IMR-90 (cell line): ENCODE results near the gene THSD7B. TPM values are rescaled to one million over a fixed set of nuclear protein-coding genes. Genes with fewer than 3 reads are reported as not detected.

Experiments
- ATAC-seq: fragments of 200-7000 bp; cut with Tn5 transposase; 2 replicates; pipeline ENCODE4 v1.9.1; 2020; ENCODE audit warnings: low read depth, mild to moderate bottlenecking, moderate library complexity
- BruUV-seq: library from RNA; stranded (reverse); fragments of 400-500 nt; replicated peaks from 2 replicates; lab custom pipeline; 2021; lab: Mats Ljungman, UMichigan
- CTCF ChIA-PET: fragments of 300-600 bp; formaldehyde crosslinking; extraction: SDS; loops from one replicate; lab custom pipeline; 2021; ENCODE audit warnings: antibody characterized with exemption; lab: Yijun Ruan, JAX
- POLR2A ChIA-PET: fragments of 300-600 bp; sonication (Branson Sonifier 250); formaldehyde crosslinking; loops from one replicate; lab custom pipeline; 2022; ENCODE audit warnings: antibody characterized with exemption; ENCODE audit not compliant: unreplicated experiment; lab: Charles Lee
- DNase-seq: peaks from one replicate; pipeline ENCODE4 v3.0.0; 2013
- H2AFZ ChIP-seq: replicated peaks from 2 replicates; pipeline ENCODE3; 2013; ENCODE audit warnings: low read length, mild to moderate bottlenecking; ENCODE audit not compliant: poor library complexity
- H2AK5ac ChIP-seq: 2 replicates; pipeline ENCODE4 v1.6.1; 2013; ENCODE audit warnings: low read depth, low read length, inconsistent platforms
- H2AK9ac ChIP-seq: replicated peaks from 2 replicates; pipeline ENCODE3; 2013; ENCODE audit warnings: mild to moderate bottlenecking, low read depth, low read length, moderate library complexity; ENCODE audit not compliant: poor library complexity
- H2BK120ac ChIP-seq: 2 replicates; pipeline ENCODE4 v1.6.1; 2013; ENCODE audit warnings: low read depth, low read length, inconsistent platforms
- H2BK15ac ChIP-seq: 3 replicates; pipeline ENCODE4 v1.6.1; 2013; ENCODE audit warnings: low read depth, low read length, inconsistent platforms
- H2BK20ac ChIP-seq: 2 replicates; pipeline ENCODE4 v1.6.1; 2013; ENCODE audit warnings: low read depth, mild to moderate bottlenecking, inconsistent platforms, low read length, moderate library complexity
- H2BK5ac ChIP-seq: 2 replicates; pipeline ENCODE4 v1.6.1; 2013; ENCODE audit warnings: mild to moderate bottlenecking, low read depth, low read length, inconsistent platforms; ENCODE audit not compliant: poor library complexity, severe bottlenecking
- H3K14ac ChIP-seq: replicated peaks from 2 replicates; pipeline ENCODE4 v1.6.1; 2013; ENCODE audit warnings: low read depth, low read length, inconsistent platforms
- H3K18ac ChIP-seq: 2 replicates; pipeline ENCODE4 v1.6.1; 2013; ENCODE audit warnings: low read depth, low read length, control low read depth
- H3K23ac ChIP-seq: 2 replicates; pipeline ENCODE4 v1.6.1; 2013; ENCODE audit warnings: low read depth, low read length, inconsistent platforms
- H3K27ac ChIP-seq: 2 replicates; pipeline ENCODE4 v1.5.1; 2013; ENCODE audit warnings: mild to moderate bottlenecking, control low read depth, low read length; ENCODE audit not compliant: insufficient read depth
- H3K27me3 ChIP-seq: 2 replicates; pipeline ENCODE4 v1.6.1; 2013; ENCODE audit warnings: low read length; ENCODE audit not compliant: control insufficient read depth, insufficient read depth
- H3K36me3 ChIP-seq: 2 replicates; pipeline ENCODE4 v1.6.1; 2013; ENCODE audit warnings: low read length, mixed read lengths; ENCODE audit not compliant: control insufficient read depth, insufficient read depth
- H3K4ac ChIP-seq: 2 replicates; pipeline ENCODE4 v1.6.1; 2013; ENCODE audit warnings: low read depth, low read length, inconsistent platforms
- H3K4me1 ChIP-seq: 2 replicates; pipeline ENCODE4 v1.6.1; 2013; ENCODE audit warnings: low read length, mixed read lengths; ENCODE audit not compliant: control insufficient read depth, insufficient read depth
- H3K4me2 ChIP-seq: 2 replicates; pipeline ENCODE4 v1.6.1; 2013; ENCODE audit warnings: low read depth, mild to moderate bottlenecking, control low read depth, low read length, moderate library complexity
- H3K4me3 ChIP-seq: 2 replicates; pipeline ENCODE4 v1.5.1; 2013; ENCODE audit warnings: low read depth, mild to moderate bottlenecking, control low read depth, low read length, moderate library complexity; ENCODE audit not compliant: insufficient read depth
- H3K56ac ChIP-seq: 2 replicates; pipeline ENCODE4 v1.6.1; 2013; ENCODE audit warnings: low read length, inconsistent platforms; ENCODE audit not compliant: insufficient read depth; ENCODE audit errors: extremely low read depth
- H3K79me1 ChIP-seq, 2 experiments: 2 replicates each; pipeline ENCODE4 v1.6.1; 2013; ENCODE audit warnings: low read length in 2 of 2, inconsistent platforms in 1 of 2, low read depth in 1 of 2
- H3K9ac ChIP-seq: 2 replicates; pipeline ENCODE4 v1.6.1; 2013; ENCODE audit warnings: low read depth, low read length, control low read depth
- H3K9me1 ChIP-seq: 2 replicates; pipeline ENCODE4 v1.6.1; 2013; ENCODE audit warnings: low read length, inconsistent platforms; ENCODE audit not compliant: insufficient read depth
- H3K9me3 ChIP-seq: 2 replicates; pipeline ENCODE4 v1.6.1; 2013; ENCODE audit warnings: low read length; ENCODE audit not compliant: control insufficient read depth, insufficient read depth
- H4K20me1 ChIP-seq: 2 replicates; pipeline ENCODE4 v1.6.1; 2013; ENCODE audit warnings: low read length, inconsistent platforms; ENCODE audit not compliant: insufficient read depth
- H4K5ac ChIP-seq: 2 replicates; pipeline ENCODE4 v1.6.1; 2013; ENCODE audit warnings: mild to moderate bottlenecking, low read depth, low read length, control low read depth
- H4K8ac ChIP-seq, 2 experiments: 2 replicates each; pipeline ENCODE4 v1.6.1; 2013; ENCODE audit warnings: low read depth in 2 of 2, low read length in 2 of 2, control low read depth in 1 of 2, inconsistent platforms in 1 of 2
- H4K91ac ChIP-seq: 2 replicates; pipeline ENCODE4 v1.6.1; 2013; ENCODE audit warnings: low read depth, low read length, inconsistent platforms; ENCODE audit not compliant: insufficient read depth
- BHLHE40 ChIP-seq: fragments of 150-350 bp; IDR thresholded peaks from 2 replicates; pipeline ENCODE4 v1.6.1; 2016; ENCODE audit warnings: mild to moderate bottlenecking, low read depth, low read length
- FOS ChIP-seq: fragments of 150-350 bp; IDR thresholded peaks from 2 replicates; pipeline ENCODE4 v1.6.1; 2016; ENCODE audit warnings: low read depth, low read length
- POLR2A ChIP-seq: IDR thresholded peaks from 2 replicates; pipeline ENCODE4 v1.6.1; 2012; ENCODE audit warnings: mild to moderate bottlenecking, low read depth, low read length
- SMC3 ChIP-seq: fragments of 150-350 bp; IDR thresholded peaks from 2 replicates; pipeline ENCODE4 v1.6.1; 2016; ENCODE audit warnings: low read depth, mild to moderate bottlenecking, antibody characterized with exemption, low read length, moderate library complexity
- WGBS, 2 experiments: methylation state at CpG; one replicate each; pipeline versions ENCODE4 v1.1.5 to v1.1.7; 2013; ENCODE audit warnings: missing lambda C conversion rate in 2 of 2; ENCODE audit not compliant: insufficient read length in 1 of 2; ENCODE audit errors: extremely low coverage in 2 of 2; 5-methylcytosine and 5-hydroxymethylcytosine counted together
- dilution Hi-C: fragments of 300-500 bp; cut with HindIII; formaldehyde crosslinking; loops from one replicate; pipeline ENCODE4 v1.14.3; 2018; ENCODE audit warnings: low sequenced_read_pairs; ENCODE audit not compliant: unreplicated experiment
- in situ Hi-C: fragments of 300-500 bp; cut with MboI; formaldehyde crosslinking; loops from 3 replicates; pipeline ENCODE4 v1.14.3; 2019; ENCODE audit warnings: low sequenced_read_pairs, inconsistent platforms, mixed read lengths
- intact Hi-C: fragments of 100-400 bp; cut with micrococcal nuclease; formaldehyde crosslinking; loops from 2 replicates; pipeline ENCODE4 v1.10.0; 2022
- polyA plus RNA-seq, 3 experiments: library from polyadenylated mRNA; depleted of rRNA; stranded (reverse); fragments of >200 nt; gene quantifications; 2 replicates each; pipeline ENCODE4 v1.2.3, GENCODE V29; 2012; ENCODE audit warnings: low replicate concordance in 1 of 3
- total RNA-seq: library from RNA; depleted of rRNA; stranded (reverse); fragments of >200 nt; gene quantifications from 2 replicates; pipeline ENCODE4 v1.2.3, GENCODE V29; 2012

Gene THSD7B
- total and polyA plus RNA-seq, 2 of the 4 experiments (the other 2 are of a cell fraction): not detected

- Histone ChIP-seq H3K23ac (no peak overlapping the region), H3K79me1 (no peaks in the 10 kb centered on the region), H3K4me2 (no peak overlapping the region), H3K27ac (no peak overlapping the region), H2AK9ac (no peak overlapping the region), H2BK15ac (no peak overlapping the region), H4K5ac (no peak overlapping the region), H2AK5ac (no peak overlapping the region), H2BK5ac (no peak overlapping the region), H2BK20ac (no peak overlapping the region), H3K4ac (no peak overlapping the region), H3K27me3 (no peaks in the 10 kb centered on the region), H4K91ac (no peak overlapping the region), H2AFZ (no peak overlapping the region), H4K20me1 (no peaks in the 10 kb centered on the region), H3K9me1 (no peaks in the 10 kb centered on the region), H3K36me3 (no peaks in the 10 kb centered on the region), H3K4me1 (no peaks in the 10 kb centered on the region), H4K8ac (no peak overlapping the region), H2BK120ac (no peak overlapping the region), H3K56ac (no peak overlapping the region), H3K9me3 (peaks cover 2% of the 10 kb centered on the region), H3K18ac (no peak overlapping the region), H3K14ac (no peak overlapping the region), H3K9ac (no peak overlapping the region), H3K4me3 (no peak overlapping the region)
- intact Hi-C loops: no loop called here
- POLR2A ChIA-PET: no interaction called here
- no TSS peak for BruUV-seq
- dilution Hi-C loops: no loop called here
- in situ Hi-C loops: no loop called here
- ATAC-seq: no peak
- TF ChIP-seq SMC3 (no peak), BHLHE40 (no peak), FOS (no peak), POLR2A (no peak)
- WGBS, 2 experiments: no CpG with 5 or more reads among the region's 2 CpGs
- no peak for DNase-seq
- CTCF ChIA-PET: no interaction called here
Observed at GRCh38 chr2:137050949-137051348, 285.6 kb downstream of the THSD7B start.
